Measurements from ENCODE around the gene TRAPPC13.

The TRAPPC13 gene

GRCh38 chr5:65695896-65696295, 71.1 kb downstream of the TRAPPC13 start:
- Histone ChIP-seq H3K4me3 (ENCODE audit: low read depth in 1 of 2, low read length in 2 of 2) (no peak overlapping the region), H3K4me2 (ENCODE audit: insufficient read depth, low read length) (no peak overlapping the region), H3K4me1 (ENCODE audit: insufficient read depth, low read length) (no peaks in the 10 kb centered on the region), H3K36me3 (ENCODE audit: insufficient read depth, low read length) (no peaks in the 10 kb centered on the region; the same call in 1 of the 2 replicates), H2AFZ (ENCODE audit: low read depth, low read length) (no peak overlapping the region), H3K27ac (ENCODE audit: low read length) (no peak overlapping the region), H3K79me2 (ENCODE audit: insufficient read depth, low read length) (no peaks in the 10 kb centered on the region), H4K20me1 (ENCODE audit: insufficient read depth, low read length) (no peaks in the 10 kb centered on the region), H3K9me3 (ENCODE audit: insufficient read depth, low read length, severe bottlenecking) (no peaks in the 10 kb centered on the region), H3K27me3 (ENCODE audit: insufficient read depth, low read length, poor library complexity) (no peaks in the 10 kb centered on the region), H3K9ac (ENCODE audit: low read depth, low read length) (no peak overlapping the region)
- DNase-seq (no peak), ATAC-seq (ENCODE audit: insufficient read depth, low read depth) (no peak)
- no peak for TF ChIP-seq EZH2 (IDR thresholded peaks at IDR 0.05; ENCODE audit: borderline replicate concordance, low read depth, low read length, severe bottlenecking)
- TF ChIP-seq, protein P1, sequence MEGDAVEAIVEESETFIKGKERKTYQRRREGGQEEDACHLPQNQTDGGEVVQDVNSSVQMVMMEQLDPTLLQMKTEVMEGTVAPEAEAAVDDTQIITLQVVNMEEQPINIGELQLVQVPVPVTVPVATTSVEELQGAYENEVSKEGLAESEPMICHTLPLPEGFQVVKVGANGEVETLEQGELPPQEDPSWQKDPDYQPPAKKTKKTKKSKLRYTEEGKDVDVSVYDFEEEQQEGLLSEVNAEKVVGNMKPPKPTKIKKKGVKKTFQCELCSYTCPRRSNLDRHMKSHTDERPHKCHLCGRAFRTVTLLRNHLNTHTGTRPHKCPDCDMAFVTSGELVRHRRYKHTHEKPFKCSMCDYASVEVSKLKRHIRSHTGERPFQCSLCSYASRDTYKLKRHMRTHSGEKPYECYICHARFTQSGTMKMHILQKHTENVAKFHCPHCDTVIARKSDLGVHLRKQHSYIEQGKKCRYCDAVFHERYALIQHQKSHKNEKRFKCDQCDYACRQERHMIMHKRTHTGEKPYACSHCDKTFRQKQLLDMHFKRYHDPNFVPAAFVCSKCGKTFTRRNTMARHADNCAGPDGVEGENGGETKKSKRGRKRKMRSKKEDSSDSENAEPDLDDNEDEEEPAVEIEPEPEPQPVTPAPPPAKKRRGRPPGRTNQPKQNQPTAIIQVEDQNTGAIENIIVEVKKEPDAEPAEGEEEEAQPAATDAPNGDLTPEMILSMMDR (IDR thresholded peaks at IDR 0.05; ENCODE audit: borderline replicate concordance, extremely low read depth, low read length, poor library complexity, severe bottlenecking), result no peak

DNA sequence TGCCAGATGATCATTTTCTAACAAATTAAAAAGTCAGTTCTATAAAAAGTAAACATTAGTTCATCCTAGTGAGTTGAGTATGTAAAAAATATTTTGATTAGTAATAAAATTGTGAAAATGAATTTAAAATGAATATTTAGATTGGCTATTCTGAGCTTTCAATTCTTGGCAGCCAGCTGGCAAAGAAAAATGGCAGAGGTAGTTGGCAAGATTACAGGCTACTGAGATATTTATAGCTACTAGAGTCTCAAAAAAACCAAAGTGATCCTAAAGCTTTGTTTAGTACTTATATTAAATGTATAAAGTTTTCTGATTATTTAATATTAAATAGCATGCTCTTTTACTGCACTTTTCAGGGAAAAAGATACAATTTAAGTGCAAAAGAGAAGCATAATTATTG, 72.1 kb downstream of the TRAPPC13 start:
- Histone ChIP-seq H3K36me3 (ENCODE audit: insufficient read depth, low read length) (no peaks in the 10 kb centered on the region; the same call in 1 of the 2 replicates), H3K4me2 (ENCODE audit: insufficient read depth, low read length) (no peak overlapping the region), H3K9ac (ENCODE audit: low read depth, low read length) (no peak overlapping the region), H3K27me3 (ENCODE audit: insufficient read depth, low read length, poor library complexity) (no peaks in the 10 kb centered on the region), H4K20me1 (ENCODE audit: insufficient read depth, low read length) (no peaks in the 10 kb centered on the region), H3K27ac (ENCODE audit: low read length) (no peak overlapping the region), H3K4me3 (ENCODE audit: low read depth in 1 of 2, low read length in 2 of 2) (no peak overlapping the region), H3K79me2 (ENCODE audit: insufficient read depth, low read length) (no peaks in the 10 kb centered on the region), H3K4me1 (ENCODE audit: insufficient read depth, low read length) (no peaks in the 10 kb centered on the region), H2AFZ (ENCODE audit: low read depth, low read length) (no peak overlapping the region), H3K9me3 (ENCODE audit: insufficient read depth, low read length, severe bottlenecking) (no peaks in the 10 kb centered on the region)
- no peak for ATAC-seq (ENCODE audit: insufficient read depth, low read depth)
- TF ChIP-seq, protein P1 (IDR thresholded peaks at IDR 0.05; ENCODE audit: borderline replicate concordance, extremely low read depth, low read length, poor library complexity, severe bottlenecking), result no peak
- TF ChIP-seq EZH2 (IDR thresholded peaks at IDR 0.05; ENCODE audit: borderline replicate concordance, low read depth, low read length, severe bottlenecking), result no peak
- no peak for DNase-seq

DNA sequence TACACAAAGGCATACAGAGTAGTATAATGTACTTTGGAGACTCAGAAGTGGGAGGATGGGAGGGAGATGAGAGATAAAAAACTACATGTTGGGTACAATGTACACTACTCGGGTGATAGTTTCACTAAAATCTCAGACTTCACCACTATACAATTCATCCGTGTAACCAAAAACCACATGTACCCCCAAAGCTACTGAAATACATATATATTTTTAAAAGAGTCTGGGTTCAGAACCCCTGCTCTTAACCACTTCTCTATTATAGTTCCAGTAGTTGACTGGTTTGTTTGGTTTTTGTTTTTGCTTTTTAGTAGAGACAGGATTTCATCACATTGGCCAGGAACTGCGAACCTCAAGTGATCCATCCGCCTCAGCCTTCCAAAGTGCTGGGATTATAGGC, 74.5 kb downstream of the TRAPPC13 start:
- H3K9me3 ChIP-seq (ENCODE audit: insufficient read depth, low read length, severe bottlenecking), result no peaks in the 10 kb centered on the region
- no peak overlapping the region for H3K9ac ChIP-seq (ENCODE audit: low read depth, low read length)
- no peaks in the 10 kb centered on the region; the same call in none of the 2 replicates for H3K36me3 ChIP-seq (ENCODE audit: insufficient read depth, low read length)
- no peaks in the 10 kb centered on the region for H3K79me2 ChIP-seq (ENCODE audit: insufficient read depth, low read length)
- ATAC-seq (ENCODE audit: insufficient read depth, low read depth) (no peak), DNase-seq (no peak)
- H3K27ac ChIP-seq (ENCODE audit: low read length), result no peak overlapping the region
- H4K20me1 ChIP-seq (ENCODE audit: insufficient read depth, low read length), result no peaks in the 10 kb centered on the region
- no peak for TF ChIP-seq EZH2 (IDR thresholded peaks at IDR 0.05; ENCODE audit: borderline replicate concordance, low read depth, low read length, severe bottlenecking)
- TF ChIP-seq, protein P1 (IDR thresholded peaks at IDR 0.05; ENCODE audit: borderline replicate concordance, extremely low read depth, low read length, poor library complexity, severe bottlenecking), result no peak
- H3K27me3 ChIP-seq (ENCODE audit: insufficient read depth, low read length, poor library complexity), result no peaks in the 10 kb centered on the region
- H2AFZ ChIP-seq (ENCODE audit: low read depth, low read length), result no peak overlapping the region
- no peak overlapping the region for H3K4me3 ChIP-seq (ENCODE audit: low read depth in 1 of 2, low read length in 2 of 2)
- H3K4me1 ChIP-seq (ENCODE audit: insufficient read depth, low read length), result no peaks in the 10 kb centered on the region
- no peak overlapping the region for H3K4me2 ChIP-seq (ENCODE audit: insufficient read depth, low read length)

- H3K9me3 ChIP-seq (ENCODE audit: insufficient read depth, low read length, severe bottlenecking), result no peaks in the 10 kb centered on the region
- no peaks in the 10 kb centered on the region for H4K20me1 ChIP-seq (ENCODE audit: insufficient read depth, low read length)
- no peak overlapping the region for H3K4me3 ChIP-seq (ENCODE audit: low read depth in 1 of 2, low read length in 2 of 2)
- no peak for TF ChIP-seq EZH2 (IDR thresholded peaks at IDR 0.05; ENCODE audit: borderline replicate concordance, low read depth, low read length, severe bottlenecking)
- TF ChIP-seq, protein P1 (IDR thresholded peaks at IDR 0.05; ENCODE audit: borderline replicate concordance, extremely low read depth, low read length, poor library complexity, severe bottlenecking), result no peak
- DNase-seq, result no peak
- H3K36me3 ChIP-seq (ENCODE audit: insufficient read depth, low read length), result no peaks in the 10 kb centered on the region; the same call in none of the 2 replicates
- no peak for ATAC-seq (ENCODE audit: insufficient read depth, low read depth)
- no peaks in the 10 kb centered on the region for H3K27me3 ChIP-seq (ENCODE audit: insufficient read depth, low read length, poor library complexity)
- H3K4me1 ChIP-seq (ENCODE audit: insufficient read depth, low read length), result no peaks in the 10 kb centered on the region
- no peak overlapping the region for H3K9ac ChIP-seq (ENCODE audit: low read depth, low read length)
- no peak overlapping the region for H3K27ac ChIP-seq (ENCODE audit: low read length)
- H3K4me2 ChIP-seq (ENCODE audit: insufficient read depth, low read length), result no peak overlapping the region
- no peak overlapping the region for H2AFZ ChIP-seq (ENCODE audit: low read depth, low read length)
- H3K79me2 ChIP-seq (ENCODE audit: insufficient read depth, low read length), result no peaks in the 10 kb centered on the region
These were observed 77.2 kb downstream of the TRAPPC13 start for GRCh38 chr5:65702036-65702435.
